ENCODE measurements around the gene UBE3D.

- TF ChIP-seq, protein P1, sequence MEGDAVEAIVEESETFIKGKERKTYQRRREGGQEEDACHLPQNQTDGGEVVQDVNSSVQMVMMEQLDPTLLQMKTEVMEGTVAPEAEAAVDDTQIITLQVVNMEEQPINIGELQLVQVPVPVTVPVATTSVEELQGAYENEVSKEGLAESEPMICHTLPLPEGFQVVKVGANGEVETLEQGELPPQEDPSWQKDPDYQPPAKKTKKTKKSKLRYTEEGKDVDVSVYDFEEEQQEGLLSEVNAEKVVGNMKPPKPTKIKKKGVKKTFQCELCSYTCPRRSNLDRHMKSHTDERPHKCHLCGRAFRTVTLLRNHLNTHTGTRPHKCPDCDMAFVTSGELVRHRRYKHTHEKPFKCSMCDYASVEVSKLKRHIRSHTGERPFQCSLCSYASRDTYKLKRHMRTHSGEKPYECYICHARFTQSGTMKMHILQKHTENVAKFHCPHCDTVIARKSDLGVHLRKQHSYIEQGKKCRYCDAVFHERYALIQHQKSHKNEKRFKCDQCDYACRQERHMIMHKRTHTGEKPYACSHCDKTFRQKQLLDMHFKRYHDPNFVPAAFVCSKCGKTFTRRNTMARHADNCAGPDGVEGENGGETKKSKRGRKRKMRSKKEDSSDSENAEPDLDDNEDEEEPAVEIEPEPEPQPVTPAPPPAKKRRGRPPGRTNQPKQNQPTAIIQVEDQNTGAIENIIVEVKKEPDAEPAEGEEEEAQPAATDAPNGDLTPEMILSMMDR (IDR thresholded peaks at IDR 0.05; ENCODE audit: insufficient read depth, low read depth, low read length), result no peak
- no peak for TF ChIP-seq EZH2 (IDR thresholded peaks at IDR 0.05; ENCODE audit: insufficient read depth, low read length)
Observed at GRCh38 chr6:83113258-83113657, 47.6 kb upstream of the UBE3D start.
